OCI-LY1 (cell line): ENCODE results near the gene TBCD.

Experiments used
- H2AFZ ChIP-seq: fragments of 200-600 bp; sonication (generic), shearing (Covaris generic); 2 replicates; pipeline ENCODE4 v1.6.0; 2014; ENCODE audit warnings: antibody characterized with exemption, mild to moderate bottlenecking, low read length
- H3F3A ChIP-seq: fragments of 200-600 bp; sonication (generic), shearing (Covaris generic); 2 replicates; pipeline ENCODE4 v1.6.0; 2014; ENCODE audit warnings: mild to moderate bottlenecking, antibody characterized with exemption, low read length, moderate library complexity; ENCODE audit not compliant: insufficient read depth
- H3K27ac ChIP-seq: fragments of 200-600 bp; sonication (generic); 2 replicates; pipeline ENCODE4 v1.5.1; 2014; ENCODE audit warnings: low read length, mixed run types, mild to moderate bottlenecking, low read depth; ENCODE audit not compliant: poor library complexity, severe bottlenecking
- H3K27me3 ChIP-seq: fragments of 200-600 bp; sonication (generic); 2 replicates; pipeline ENCODE4 v1.6.0; 2014; ENCODE audit warnings: antibody characterized with exemption, mild to moderate bottlenecking, low read length, moderate library complexity; ENCODE audit not compliant: insufficient read depth
- H3K36me3 ChIP-seq: fragments of 200-600 bp; sonication (generic); 2 replicates; pipeline ENCODE4 v1.6.1; 2014; ENCODE audit warnings: mild to moderate bottlenecking, antibody characterized with exemption, low read length, moderate library complexity, mixed read lengths; ENCODE audit not compliant: insufficient read depth
- H3K4me1 ChIP-seq: fragments of 200-600 bp; sonication (generic); 2 replicates; pipeline ENCODE4 v1.5.1; 2014; ENCODE audit warnings: mild to moderate bottlenecking, low read length, moderate library complexity; ENCODE audit not compliant: insufficient read depth, severe bottlenecking
- H3K4me2 ChIP-seq: fragments of 200-600 bp; sonication (generic), shearing (Covaris generic); 2 replicates; pipeline ENCODE4 v1.6.1; 2014; ENCODE audit warnings: low read length
- H3K4me3 ChIP-seq: fragments of 200-600 bp; sonication (generic); 2 replicates; pipeline ENCODE4 v1.5.1; 2014; ENCODE audit warnings: low read length, low read depth, mild to moderate bottlenecking, mixed read lengths; ENCODE audit not compliant: poor library complexity, severe bottlenecking
- H3K79me2 ChIP-seq: fragments of 200-600 bp; shearing (Covaris generic); 2 replicates; pipeline ENCODE4 v1.6.1; 2016; ENCODE audit warnings: mixed run types, low read length, mixed read lengths; ENCODE audit not compliant: insufficient read depth
- H3K9ac ChIP-seq: fragments of 200-600 bp; sonication (generic), shearing (Covaris generic); 2 replicates; pipeline ENCODE4 v1.6.1; 2014; ENCODE audit warnings: mild to moderate bottlenecking, low read length, mixed read lengths
- H3K9me2 ChIP-seq: fragments of 200-600 bp; sonication (generic), shearing (Covaris generic); 2 replicates; pipeline ENCODE4 v1.6.1; 2014; ENCODE audit warnings: low read depth, mild to moderate bottlenecking, low read length, mixed read lengths
- H3K9me3 ChIP-seq: fragments of 200-600 bp; shearing (Covaris generic); 2 replicates; pipeline ENCODE4 v1.6.1; 2014; ENCODE audit warnings: low read length, mixed read lengths
- H4K20me1 ChIP-seq: fragments of 200-600 bp; sonication (generic), shearing (Covaris generic); 2 replicates; pipeline ENCODE4 v1.6.0; 2016; ENCODE audit warnings: mild to moderate bottlenecking, low read length; ENCODE audit not compliant: insufficient read depth
- EZH2 ChIP-seq: fragments of 200-600 bp; sonication (generic), shearing (Covaris generic); IDR thresholded peaks from 2 replicates; pipeline ENCODE4 v1.8.0; 2017; ENCODE audit warnings: borderline replicate concordance, mixed run types, mild to moderate bottlenecking, antibody characterized with exemption, low read length, moderate library complexity, mixed read lengths
- TF ChIP-seq, protein P1 (sequence below): fragments of 200-600 bp; sonication (generic), shearing (Covaris generic); IDR thresholded peaks from 2 replicates; pipeline ENCODE4 v1.5.1; 2017; ENCODE audit warnings: mild to moderate bottlenecking, antibody characterized with exemption, low read length, moderate library complexity, mixed read lengths

The TBCD gene

DNA sequence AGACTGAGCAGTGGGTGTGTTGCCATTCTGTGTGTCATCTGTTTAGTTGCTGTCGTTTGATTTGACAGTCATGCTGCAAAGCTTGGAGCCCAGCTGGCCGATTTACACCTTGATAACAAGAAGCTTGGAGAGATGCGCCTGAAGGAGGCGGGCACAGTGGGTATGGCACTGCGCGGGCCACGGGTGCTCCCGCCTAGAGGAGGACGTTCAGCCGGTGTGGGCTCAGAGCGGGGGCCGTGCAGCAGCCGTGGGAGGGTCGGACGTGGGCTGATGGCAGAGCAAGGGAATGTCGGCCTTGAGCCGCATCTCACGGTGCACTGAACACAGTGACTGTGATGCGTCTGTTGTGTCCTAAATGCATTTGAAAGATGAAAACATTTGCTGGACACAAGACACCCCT lies 31.7 kb upstream of the TBCD start:
- Histone ChIP-seq H3K4me3 (no peak overlapping the region), H3K27me3 (no peaks in the 10 kb centered on the region), H3F3A (no peaks in the 10 kb centered on the region), H2AFZ (no peak overlapping the region), H3K9me2 (no peaks in the 10 kb centered on the region), H3K36me3 (peaks cover 38% of the 10 kb centered on the region), H3K4me2 (no peak overlapping the region), H3K9ac (no peak overlapping the region), H3K9me3 (no peaks in the 10 kb centered on the region), H3K4me1 (peaks cover 15% of the 10 kb centered on the region), H3K27ac (no peak overlapping the region), H4K20me1 (no peaks in the 10 kb centered on the region), H3K79me2 (no peaks in the 10 kb centered on the region)
- TF ChIP-seq EZH2: no peak
- TF ChIP-seq, protein P1, sequence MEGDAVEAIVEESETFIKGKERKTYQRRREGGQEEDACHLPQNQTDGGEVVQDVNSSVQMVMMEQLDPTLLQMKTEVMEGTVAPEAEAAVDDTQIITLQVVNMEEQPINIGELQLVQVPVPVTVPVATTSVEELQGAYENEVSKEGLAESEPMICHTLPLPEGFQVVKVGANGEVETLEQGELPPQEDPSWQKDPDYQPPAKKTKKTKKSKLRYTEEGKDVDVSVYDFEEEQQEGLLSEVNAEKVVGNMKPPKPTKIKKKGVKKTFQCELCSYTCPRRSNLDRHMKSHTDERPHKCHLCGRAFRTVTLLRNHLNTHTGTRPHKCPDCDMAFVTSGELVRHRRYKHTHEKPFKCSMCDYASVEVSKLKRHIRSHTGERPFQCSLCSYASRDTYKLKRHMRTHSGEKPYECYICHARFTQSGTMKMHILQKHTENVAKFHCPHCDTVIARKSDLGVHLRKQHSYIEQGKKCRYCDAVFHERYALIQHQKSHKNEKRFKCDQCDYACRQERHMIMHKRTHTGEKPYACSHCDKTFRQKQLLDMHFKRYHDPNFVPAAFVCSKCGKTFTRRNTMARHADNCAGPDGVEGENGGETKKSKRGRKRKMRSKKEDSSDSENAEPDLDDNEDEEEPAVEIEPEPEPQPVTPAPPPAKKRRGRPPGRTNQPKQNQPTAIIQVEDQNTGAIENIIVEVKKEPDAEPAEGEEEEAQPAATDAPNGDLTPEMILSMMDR: no peak

DNA sequence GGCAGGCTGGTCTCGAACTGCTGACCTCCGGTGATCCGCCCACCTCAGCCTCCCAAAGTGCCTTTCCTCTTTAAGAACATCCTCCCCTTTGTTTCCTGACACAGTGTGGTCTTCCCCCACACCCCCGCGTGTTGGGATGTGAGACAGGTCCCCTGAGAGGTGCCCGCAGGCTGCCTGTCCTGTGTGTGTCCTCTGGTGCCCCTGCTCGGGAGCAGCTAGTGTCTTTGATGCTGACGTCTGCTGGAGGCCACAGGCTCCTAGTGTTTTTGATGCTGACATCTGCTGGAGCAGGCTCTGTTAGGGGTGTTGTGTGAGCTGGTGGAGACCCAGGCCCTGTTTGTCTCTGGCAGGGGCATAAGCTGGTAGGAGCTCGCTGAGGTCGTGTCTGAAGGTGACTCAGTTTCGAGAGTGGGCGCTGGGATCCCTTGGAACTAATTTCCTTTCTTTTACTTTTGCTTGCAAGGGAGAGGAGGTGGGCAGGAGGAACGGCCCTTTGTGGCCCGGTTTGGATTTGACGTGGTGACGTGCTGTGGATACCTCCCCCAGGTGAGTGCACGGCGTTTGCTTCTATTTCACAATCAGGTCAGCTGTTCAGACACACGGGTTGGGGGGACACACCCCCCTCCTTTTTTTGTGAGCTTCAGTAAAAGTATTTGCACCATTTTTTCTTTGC lies 29.4 kb upstream of the TBCD start:
- H3K4me3 ChIP-seq: no peak overlapping the region
- H3K9me3 ChIP-seq: no peaks in the 10 kb centered on the region
- H3F3A ChIP-seq: no peaks in the 10 kb centered on the region
- H4K20me1 ChIP-seq: no peaks in the 10 kb centered on the region
- no peaks in the 10 kb centered on the region for H3K79me2 ChIP-seq
- H3K4me1 ChIP-seq: peaks cover 6% of the 10 kb centered on the region
- no peak overlapping the region for H3K27ac ChIP-seq
- no peaks in the 10 kb centered on the region for H3K9me2 ChIP-seq
- H2AFZ ChIP-seq: no peak overlapping the region
- no peak overlapping the region for H3K4me2 ChIP-seq
- no peak for TF ChIP-seq EZH2
- TF ChIP-seq, protein P1: no peak
- H3K9ac ChIP-seq: no peak overlapping the region
- peaks cover 52% of the 10 kb centered on the region for H3K36me3 ChIP-seq
- H3K27me3 ChIP-seq: no peaks in the 10 kb centered on the region

DNA sequence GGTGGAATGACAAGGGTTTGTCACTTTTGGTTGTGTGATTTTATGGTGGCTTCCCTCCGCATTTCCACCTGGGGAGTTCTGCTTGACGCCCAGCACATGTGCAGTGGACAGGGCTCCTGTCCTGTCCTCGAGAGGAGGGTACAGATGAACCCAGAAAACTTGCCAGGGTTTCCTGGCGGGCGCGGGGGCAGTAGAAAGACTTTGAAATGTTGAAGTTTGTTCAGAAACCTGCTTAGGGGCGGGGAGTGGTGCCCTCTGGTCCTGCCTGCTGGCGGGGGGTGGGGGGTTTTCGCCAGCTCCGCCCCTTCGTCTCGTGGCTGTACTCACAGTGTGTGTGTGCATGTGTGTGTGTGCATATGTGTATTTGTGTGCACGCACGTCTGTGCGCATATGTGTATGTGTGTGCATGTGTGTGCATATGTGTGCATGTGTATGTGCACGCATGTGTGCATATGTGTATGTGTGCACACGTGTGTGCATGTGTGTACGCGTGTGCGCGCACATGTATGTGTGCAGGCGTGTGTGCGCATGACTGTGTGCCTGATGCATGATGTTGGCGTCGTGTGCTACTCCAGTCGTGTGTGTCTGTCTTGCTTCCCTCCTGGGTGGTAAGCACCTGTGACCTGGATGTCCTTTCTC lies 28.6 kb upstream of the TBCD start:
- H3K9me3 ChIP-seq: no peaks in the 10 kb centered on the region
- H4K20me1 ChIP-seq: no peaks in the 10 kb centered on the region
- no peak overlapping the region for H3K4me3 ChIP-seq
- no peaks in the 10 kb centered on the region for H3K27me3 ChIP-seq
- H3K9ac ChIP-seq: no peak overlapping the region
- H3K27ac ChIP-seq: no peak overlapping the region
- H3K4me2 ChIP-seq: no peak overlapping the region
- H3K4me1 ChIP-seq: no peaks in the 10 kb centered on the region
- TF ChIP-seq, protein P1: no peak
- no peak for TF ChIP-seq EZH2
- H3F3A ChIP-seq: no peaks in the 10 kb centered on the region
- H3K36me3 ChIP-seq: peaks cover 57% of the 10 kb centered on the region
- H3K9me2 ChIP-seq: no peaks in the 10 kb centered on the region
- H3K79me2 ChIP-seq: no peaks in the 10 kb centered on the region
- H2AFZ ChIP-seq: no peak overlapping the region
